Measurements from ENCODE around the gene VAPB. TPM values are rescaled to one million over a fixed set of nuclear protein-coding genes. Genes with fewer than 3 reads are reported as not detected.
"Not testable (repeated sequence)": the region's sequence is repeated elsewhere in the genome, so short reads cannot be mapped to it uniquely, and the experiment has no call there.

Gene VAPB
- total RNA-seq, 4 donors from 2014 or later: 24.1 to 81.0 (median 48.4) TPM

GRCh38 chr20:58361481-58362205, 27.4 kb upstream of the VAPB start:
- H3K4me3 ChIP-seq: no peak overlapping the region
- peaks cover 0 to 4% of the 10 kb centered on the region in 2 donors for H3K4me1 ChIP-seq
- no peaks in the 10 kb centered on the region for H3K27me3 ChIP-seq
- no peaks in the 10 kb centered on the region for H3K36me3 ChIP-seq
- TF ChIP-seq POLR2A (IDR thresholded peaks at IDR 0.05) (no peak), CTCF (IDR thresholded peaks at IDR 0.05) (no peak)
- H3K9me3 ChIP-seq: no peaks in the 10 kb centered on the region
- no peak for DNase-seq
- intact Hi-C loops (cut with DNase I; ENCODE audit: low total_unique reads): no loop called here
- no peak overlapping the region for H3K27ac ChIP-seq

DNA sequence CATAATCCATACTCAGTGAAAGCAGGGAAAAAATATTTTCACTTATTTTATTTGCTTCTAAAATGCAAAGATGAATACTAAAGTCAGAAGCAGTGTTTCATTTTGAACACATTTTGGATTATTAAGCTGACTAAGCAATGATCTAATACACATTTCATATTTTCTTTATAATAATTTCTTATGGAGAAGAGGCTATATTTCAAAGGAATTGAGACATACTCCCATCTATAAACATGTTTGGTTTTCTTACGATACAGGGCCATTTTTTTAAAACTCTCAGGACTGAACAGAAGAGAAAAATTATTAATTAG, 26.9 kb upstream of the VAPB start:
- H3K4me3 ChIP-seq: no peak overlapping the region
- H3K27me3 ChIP-seq: no peaks in the 10 kb centered on the region
- peaks cover 0 to 4% of the 10 kb centered on the region in 2 donors for H3K4me1 ChIP-seq
- no peak overlapping the region for H3K27ac ChIP-seq
- intact Hi-C loops (cut with DNase I; ENCODE audit: low total_unique reads): no loop called here
- no peak for DNase-seq
- no peak for TF ChIP-seq POLR2A (IDR thresholded peaks at IDR 0.05)
- no peaks in the 10 kb centered on the region for H3K36me3 ChIP-seq
- H3K9me3 ChIP-seq: no peaks in the 10 kb centered on the region

DNA sequence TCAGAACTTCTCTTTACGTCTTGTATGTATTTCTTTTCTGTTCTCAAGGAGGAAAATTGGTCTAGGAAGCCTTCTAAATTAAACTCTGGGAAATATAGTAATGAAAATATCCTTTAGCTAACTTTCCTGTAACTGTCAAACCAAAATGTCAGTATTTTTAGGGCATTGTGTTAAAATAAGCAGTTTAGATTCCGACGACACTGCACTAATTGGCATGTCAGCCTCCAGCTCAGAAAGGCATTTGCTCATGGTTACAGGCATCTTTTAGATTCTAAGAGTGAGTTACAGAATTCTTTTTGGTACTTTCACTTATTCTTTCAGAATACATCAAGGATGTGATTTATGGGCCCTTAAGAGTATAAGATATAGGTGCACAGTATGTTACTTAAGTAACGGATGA, 26.1 kb upstream of the VAPB start:
- Histone ChIP-seq H3K4me3 (no peak overlapping the region), H3K36me3 (no peaks in the 10 kb centered on the region), H3K27ac (no peak overlapping the region), H3K9me3 (no peaks in the 10 kb centered on the region), H3K27me3 (no peaks in the 10 kb centered on the region), H3K4me1 (peaks cover 0 to 4% of the 10 kb centered on the region in 2 donors)
- no peak for DNase-seq
- intact Hi-C loops (cut with DNase I; ENCODE audit: low total_unique reads): no loop called here
- TF ChIP-seq POLR2A (IDR thresholded peaks at IDR 0.05): no peak
- TF ChIP-seq CTCF (IDR thresholded peaks at IDR 0.05): no peak

GRCh38 chr20:58366866-58367265, 22.2 kb upstream of the VAPB start:
- TF ChIP-seq CTCF (IDR thresholded peaks at IDR 0.05) (no peak), POLR2A (IDR thresholded peaks at IDR 0.05) (no peak)
- Histone ChIP-seq H3K36me3 (no peaks in the 10 kb centered on the region), H3K4me3 (peak overlapping the region in 1 of 2 donors; percentile 3), H3K4me1 (peaks cover 0 to 4% of the 10 kb centered on the region in 2 donors), H3K9me3 (no peaks in the 10 kb centered on the region), H3K27me3 (no peaks in the 10 kb centered on the region), H3K27ac (peak overlapping the region; percentile 43 to 51)
- DNase-seq: no peak
- intact Hi-C loops (cut with DNase I; ENCODE audit: low total_unique reads): no loop called here

DNA sequence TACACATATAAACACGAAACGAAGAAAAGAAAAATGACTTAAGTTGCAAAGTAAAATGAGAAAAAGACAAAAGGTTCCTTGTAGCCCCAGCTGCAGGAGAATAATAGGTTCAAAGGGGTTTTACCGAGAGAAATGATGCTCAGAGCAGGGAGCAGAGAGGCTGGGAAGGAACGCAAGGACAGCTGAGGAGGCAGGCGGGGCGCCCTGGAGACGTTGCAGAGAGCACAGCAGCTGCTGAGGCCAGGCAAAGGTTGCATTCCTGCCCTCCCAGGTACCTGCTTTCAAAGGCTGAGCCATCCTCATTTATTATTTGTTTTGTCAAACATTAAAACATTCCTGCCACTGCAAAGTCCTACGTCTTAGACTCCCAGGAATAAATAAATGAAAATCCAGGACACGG, 16.2 kb upstream of the VAPB start:
- Histone ChIP-seq H3K27me3 (no peaks in the 10 kb centered on the region), H3K27ac (no peak overlapping the region), H3K4me1 (no peaks in the 10 kb centered on the region), H3K36me3 (no peaks in the 10 kb centered on the region), H3K9me3 (no peaks in the 10 kb centered on the region), H3K4me3 (no peak overlapping the region)
- intact Hi-C loops (cut with DNase I; ENCODE audit: low total_unique reads): no loop called here
- no peak for DNase-seq
- TF ChIP-seq POLR2A (IDR thresholded peaks at IDR 0.05) (no peak), CTCF (IDR thresholded peaks at IDR 0.05) (no peak)

- H3K36me3 ChIP-seq; H3K9me3 ChIP-seq; intact Hi-C loops (cut with DNase I; ENCODE audit: low total_unique reads): not testable (repeated sequence)
Measured at GRCh38 chr20:58373296-58373695, 15.7 kb upstream of the VAPB start.

More at GRCh38 chr20:58373296-58373695, 15.7 kb upstream of the VAPB start:
- H3K27ac ChIP-seq, DNase-seq, H3K27me3 ChIP-seq, H3K4me3 ChIP-seq, H3K4me1 ChIP-seq: not testable (repeated sequence)
